CD4-positive, alpha-beta T cell (primary cell): ENCODE data around the gene LRRC3B. TPM values are rescaled to one million over a fixed set of nuclear protein-coding genes. Genes with fewer than 3 reads are reported as not detected.

Experiments used
- ATAC-seq: fragments of 200-7000 bp; cut with Tn5 transposase; one replicate; pipeline ENCODE4 v1.10.0; 2022; ENCODE audit warnings: mild to moderate bottlenecking; ENCODE audit not compliant: poor library complexity
- CTCF ChIA-PET: fragments of 350-600 bp; sonication (Branson Sonifier 250); formaldehyde crosslinking; loops from one replicate; lab custom pipeline; 2021; ENCODE audit warnings: antibody characterized with exemption, inconsistent platforms; lab: Charles Lee
- POLR2A ChIA-PET: fragments of 350-600 bp; sonication (Branson Sonifier 250); formaldehyde crosslinking; loops from one replicate; lab custom pipeline; 2021; ENCODE audit warnings: antibody characterized with exemption, inconsistent platforms; lab: Charles Lee
- DNase-seq, 14 experiments: peaks; one replicate each; pipeline ENCODE4 v3.0.0-alpha.2; 2013 to 2020; ENCODE audit warnings: mixed read lengths in 2 of 14
- H3K27ac ChIP-seq, 2 donors: one replicate each; pipeline versions ENCODE4 v1.5.1 to v1.7.0; 2013; ENCODE audit warnings: low read length in 2 of 2, low read depth in 1 of 2, mild to moderate bottlenecking in 1 of 2
- H3K27me3 ChIP-seq, 2 experiments: 1 replicate in 1 of 2; 2 replicates in 1 of 2; pipeline versions ENCODE4 v1.6.1 to v1.7.0; 2013; ENCODE audit warnings: low read length in 2 of 2, control low read depth in 1 of 2, mild to moderate bottlenecking in 1 of 2, moderate library complexity in 1 of 2; ENCODE audit not compliant: insufficient read depth in 2 of 2, control insufficient read depth in 1 of 2
- H3K36me3 ChIP-seq: one replicate; pipeline ENCODE4 v1.6.1; 2013; ENCODE audit warnings: low read length, control low read depth; ENCODE audit not compliant: insufficient read depth
- H3K4me1 ChIP-seq: one replicate; pipeline ENCODE4 v1.6.1; 2013; ENCODE audit warnings: low read length, control low read depth; ENCODE audit not compliant: insufficient read depth
- H3K4me3 ChIP-seq: one replicate; pipeline ENCODE4 v1.5.1; 2013; ENCODE audit warnings: mild to moderate bottlenecking, low read length, moderate library complexity
- H3K9me3 ChIP-seq, 2 experiments: 1 replicate in 1 of 2; 2 replicates in 1 of 2; pipeline versions ENCODE4 v1.6.1 to v1.7.0; 2013; ENCODE audit warnings: low read length in 2 of 2, mild to moderate bottlenecking in 2 of 2, control low read depth in 1 of 2, moderate library complexity in 1 of 2; ENCODE audit not compliant: control insufficient read depth in 1 of 2, insufficient read depth in 1 of 2
- H3K27ac Mint-ChIP-seq: one replicate; pipeline ENCODE4 v1.8.0; 2020; ENCODE audit warnings: mixed read lengths
- H3K27me3 Mint-ChIP-seq: one replicate; pipeline ENCODE4 v1.8.0; 2021; ENCODE audit warnings: mixed read lengths
- H3K36me3 Mint-ChIP-seq: one replicate; pipeline ENCODE4 v1.8.0; 2021; ENCODE audit warnings: low read depth, mixed read lengths
- H3K4me1 Mint-ChIP-seq: one replicate; pipeline ENCODE4 v1.8.0; 2021; ENCODE audit warnings: low read depth, mixed read lengths
- H3K4me3 Mint-ChIP-seq: one replicate; pipeline ENCODE4 v1.8.0; 2020; ENCODE audit warnings: mild to moderate bottlenecking, mixed read lengths
- H3K9me3 Mint-ChIP-seq: one replicate; pipeline ENCODE4 v1.8.0; 2020; ENCODE audit warnings: mixed read lengths
- intact Hi-C, 2 experiments: fragments of 100-400 bp; cut with DNase I in 1 of 2; cut with micrococcal nuclease in 1 of 2; formaldehyde crosslinking; loops; one replicate each; pipeline versions ENCODE4 v1.15.1 to v1.9.0; 2023 to 2025; cut with DNase I, micrococcal nuclease
- total RNA-seq, 174 experiments: library from RNA in 2 of 174; stranded (reverse) in 2 of 174; gene quantifications; one replicate each; pipeline ENCODE4 v1.2.3 and lab custom pipeline; 2021 to 2026
- TF ChIP-seq, protein P1 (sequence below): fragments of 200-600 bp; IDR thresholded peaks from one replicate; pipeline ENCODE4 v1.8.0; 2022; ENCODE audit warnings: antibody characterized with exemption, mild to moderate bottlenecking

LRRC3B gene
- total RNA-seq, 2 experiments from 2014 or later: not detected

GRCh38 chr3:26750263-26750662 is 127.7 kb downstream of the LRRC3B start:
- TF ChIP-seq, protein P1, sequence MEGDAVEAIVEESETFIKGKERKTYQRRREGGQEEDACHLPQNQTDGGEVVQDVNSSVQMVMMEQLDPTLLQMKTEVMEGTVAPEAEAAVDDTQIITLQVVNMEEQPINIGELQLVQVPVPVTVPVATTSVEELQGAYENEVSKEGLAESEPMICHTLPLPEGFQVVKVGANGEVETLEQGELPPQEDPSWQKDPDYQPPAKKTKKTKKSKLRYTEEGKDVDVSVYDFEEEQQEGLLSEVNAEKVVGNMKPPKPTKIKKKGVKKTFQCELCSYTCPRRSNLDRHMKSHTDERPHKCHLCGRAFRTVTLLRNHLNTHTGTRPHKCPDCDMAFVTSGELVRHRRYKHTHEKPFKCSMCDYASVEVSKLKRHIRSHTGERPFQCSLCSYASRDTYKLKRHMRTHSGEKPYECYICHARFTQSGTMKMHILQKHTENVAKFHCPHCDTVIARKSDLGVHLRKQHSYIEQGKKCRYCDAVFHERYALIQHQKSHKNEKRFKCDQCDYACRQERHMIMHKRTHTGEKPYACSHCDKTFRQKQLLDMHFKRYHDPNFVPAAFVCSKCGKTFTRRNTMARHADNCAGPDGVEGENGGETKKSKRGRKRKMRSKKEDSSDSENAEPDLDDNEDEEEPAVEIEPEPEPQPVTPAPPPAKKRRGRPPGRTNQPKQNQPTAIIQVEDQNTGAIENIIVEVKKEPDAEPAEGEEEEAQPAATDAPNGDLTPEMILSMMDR: no peak
- Mint-ChIP-seq H3K4me1 (no peaks in the 10 kb centered on the region), H3K27ac (no peak overlapping the region), H3K36me3 (no peaks in the 10 kb centered on the region), H3K4me3 (no peak overlapping the region), H3K27me3 (no peaks in the 10 kb centered on the region), H3K9me3 (peaks cover 5% of the 10 kb centered on the region)
- Histone ChIP-seq H3K27me3 (no peaks in the 10 kb centered on the region), H3K4me3 (no peak overlapping the region), H3K9me3 (no peaks in the 10 kb centered on the region), H3K27ac (no peak overlapping the region), H3K36me3 (no peaks in the 10 kb centered on the region), H3K4me1 (no peaks in the 10 kb centered on the region)
- ATAC-seq (no peak), DNase-seq (no peak)
- intact Hi-C loops: no loop called here
- ChIA-PET CTCF (no interaction called here), POLR2A (no interaction called here)

- Mint-ChIP-seq H3K36me3 (no peaks in the 10 kb centered on the region), H3K4me3 (no peak overlapping the region), H3K4me1 (no peaks in the 10 kb centered on the region), H3K27me3 (no peaks in the 10 kb centered on the region), H3K27ac (no peak overlapping the region), H3K9me3 (peaks cover 14% of the 10 kb centered on the region)
- ChIA-PET CTCF (no interaction called here), POLR2A (no interaction called here)
- Histone ChIP-seq H3K4me3 (no peak overlapping the region), H3K27ac (no peak overlapping the region), H3K27me3 (no peaks in the 10 kb centered on the region), H3K9me3 (no peaks in the 10 kb centered on the region), H3K36me3 (no peaks in the 10 kb centered on the region), H3K4me1 (no peaks in the 10 kb centered on the region)
- DNase-seq (no peak), ATAC-seq (no peak)
- TF ChIP-seq, protein P1: no peak
- intact Hi-C loops: no loop called here
Observed at GRCh38 chr3:26752466-26752865, 129.9 kb downstream of the LRRC3B start.

- no peak overlapping the region for H3K27ac ChIP-seq
- POLR2A ChIA-PET: no interaction called here
- no peaks in the 10 kb centered on the region for H3K36me3 ChIP-seq
Observed at GRCh38 chr3:26753095-26753494, 130.5 kb downstream of the LRRC3B start.

More at GRCh38 chr3:26753095-26753494, 130.5 kb downstream of the LRRC3B start:
- TF ChIP-seq, protein P1: no peak
- Mint-ChIP-seq H3K9me3 (peaks cover 16% of the 10 kb centered on the region), H3K27ac (no peak overlapping the region), H3K27me3 (no peaks in the 10 kb centered on the region), H3K4me3 (no peak overlapping the region), H3K4me1 (no peaks in the 10 kb centered on the region), H3K36me3 (no peaks in the 10 kb centered on the region)
- Histone ChIP-seq H3K4me3 (no peak overlapping the region), H3K27me3 (no peaks in the 10 kb centered on the region), H3K9me3 (no peaks in the 10 kb centered on the region), H3K4me1 (no peaks in the 10 kb centered on the region)
- ATAC-seq: no peak
- DNase-seq: no peak
- CTCF ChIA-PET: no interaction called here
- intact Hi-C loops: no loop called here
